Right renal pelvis (tissue), 4 donors: Measurements from ENCODE around the gene MYLK4. TPM values are rescaled to one million over a fixed set of nuclear protein-coding genes. Genes with fewer than 3 reads are reported as not detected.

Source experiments
- DNase-seq, 4 donors: peaks; one replicate each; pipeline ENCODE4 v3.0.0-alpha.2; 2013; ENCODE audit warnings: low read depth in 4 of 4, low spot score in 3 of 4, missing footprints in 1 of 4
- polyA plus RNA-seq, 4 donors: library from polyadenylated mRNA; unstranded; fragments of 120-200 nt; gene quantifications; one replicate each; pipeline ENCODE4 v1.2.1, GENCODE V29; 2013; ENCODE audit not compliant: insufficient read length in 4 of 4

The MYLK4 gene
- polyA plus RNA-seq, 4 donors: 0.87 to 2.0 (median 1.3) TPM

- no peak for DNase-seq
These were observed 83.7 kb downstream of the MYLK4 start for GRCh38 chr6:2666906-2667575.

- DNase-seq: no peak
These were observed 85.3 kb downstream of the MYLK4 start for GRCh38 chr6:2665146-2666070.

- no peak for DNase-seq
These were observed 87.6 kb downstream of the MYLK4 start for GRCh38 chr6:2663123-2663522.

GRCh38 chr6:2661651-2662050, 89.1 kb downstream of the MYLK4 start:
- DNase-seq: no peak

GRCh38 chr6:2659882-2660281, 90.8 kb downstream of the MYLK4 start:
- DNase-seq: no peak

- DNase-seq: no peak
These were observed 91.3 kb downstream of the MYLK4 start for GRCh38 chr6:2659381-2659780.

GRCh38 chr6:2658788-2659187, 91.9 kb downstream of the MYLK4 start:
- no peak for DNase-seq

- DNase-seq: no peak
These were observed 94.2 kb downstream of the MYLK4 start for GRCh38 chr6:2656460-2657079.

- no peak for DNase-seq
These were observed 94.8 kb downstream of the MYLK4 start for GRCh38 chr6:2655844-2656433.

- DNase-seq: no peak
These were observed 97.2 kb downstream of the MYLK4 start for GRCh38 chr6:2653369-2654032.

GRCh38 chr6:2652611-2653010, 98.1 kb downstream of the MYLK4 start:
- DNase-seq: no peak

GRCh38 chr6:2651961-2652360, 98.8 kb downstream of the MYLK4 start:
- DNase-seq: no peak

GRCh38 chr6:2651536-2651935, 99.2 kb downstream of the MYLK4 start:
- no peak for DNase-seq

- DNase-seq: no peak
These were observed 104.4 kb downstream of the MYLK4 start for GRCh38 chr6:2646346-2646745.

- no peak for DNase-seq
These were observed 106.7 kb downstream of the MYLK4 start for GRCh38 chr6:2643935-2644539.

GRCh38 chr6:2643130-2643529, 107.6 kb downstream of the MYLK4 start:
- no peak for DNase-seq

GRCh38 chr6:2641044-2641725, 109.5 kb downstream of the MYLK4 start:
- DNase-seq: no peak

GRCh38 chr6:2640551-2640950, 110.2 kb downstream of the MYLK4 start:
- DNase-seq: no peak

- no peak for DNase-seq
These were observed 110.8 kb downstream of the MYLK4 start for GRCh38 chr6:2639896-2640295.

- no peak for DNase-seq
These were observed 111.6 kb downstream of the MYLK4 start for GRCh38 chr6:2639167-2639566.
